AML-193 (cell line): ENCODE measurements around the gene STXBP2.
"Not testable (repeated sequence)": the region's sequence is repeated elsewhere in the genome, so short reads cannot be mapped to it uniquely, and the experiment has no call there.

Experiments
- DNase-seq, 2 experiments: peaks; one replicate each; lab custom pipeline; 2025; lab: John Stamatoyannopoulos, UW

Gene STXBP2

GRCh38 chr19:7632340-7633203 is 4.3 kb upstream of the STXBP2 start:
- no peak for DNase-seq

DNA sequence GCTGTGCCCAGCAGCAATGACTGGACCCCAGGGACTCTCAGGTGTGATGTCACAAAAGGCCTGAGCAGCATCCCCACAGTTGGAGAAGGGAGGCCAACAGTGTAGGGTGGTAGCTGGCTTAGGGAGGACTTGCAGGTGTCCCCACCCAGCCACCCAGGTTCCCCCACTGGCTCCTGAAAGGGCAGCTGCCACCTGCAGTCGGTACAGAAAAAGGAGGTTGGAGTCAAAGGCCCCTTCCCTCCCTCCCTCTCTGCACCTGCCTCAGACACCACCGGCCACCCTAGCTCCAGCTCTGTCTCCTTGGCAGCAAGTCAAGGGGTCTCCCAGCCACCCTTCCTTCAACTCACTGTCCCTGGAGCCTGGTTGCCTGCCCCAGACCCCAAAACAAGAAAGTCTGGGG is 3.2 kb upstream of the STXBP2 start, which contains the start of gene PCP2:
TSS of gene PCP2 (minus strand) at position 22 of the 400 bp plus-strand sequence. CDS start 262 bp downstream, outside the sequence.
- DNase-seq = no peak

GRCh38 chr19:7635670-7636069 is 1.2 kb upstream of the STXBP2 start:
- DNase-seq = no peak

DNA sequence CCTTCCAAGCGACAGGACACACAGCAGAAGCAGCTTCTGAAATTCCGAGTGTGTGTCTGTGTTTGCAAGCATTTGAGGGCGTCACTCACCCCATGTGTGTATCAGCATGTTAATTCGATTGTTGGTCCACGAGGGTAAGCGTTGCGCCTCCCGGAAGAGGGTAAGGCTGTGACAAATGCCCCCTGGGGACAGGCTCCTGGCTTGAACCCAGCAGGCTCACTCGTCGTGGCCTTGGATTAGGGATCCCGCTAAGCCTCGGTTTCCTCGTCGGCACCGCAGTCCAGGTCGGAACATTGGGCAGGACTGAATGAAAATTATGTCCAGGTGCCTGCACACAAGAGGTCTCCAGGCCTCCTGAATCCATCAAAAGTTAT is 606 bp upstream of the STXBP2 start:
- no peak for DNase-seq

DNA sequence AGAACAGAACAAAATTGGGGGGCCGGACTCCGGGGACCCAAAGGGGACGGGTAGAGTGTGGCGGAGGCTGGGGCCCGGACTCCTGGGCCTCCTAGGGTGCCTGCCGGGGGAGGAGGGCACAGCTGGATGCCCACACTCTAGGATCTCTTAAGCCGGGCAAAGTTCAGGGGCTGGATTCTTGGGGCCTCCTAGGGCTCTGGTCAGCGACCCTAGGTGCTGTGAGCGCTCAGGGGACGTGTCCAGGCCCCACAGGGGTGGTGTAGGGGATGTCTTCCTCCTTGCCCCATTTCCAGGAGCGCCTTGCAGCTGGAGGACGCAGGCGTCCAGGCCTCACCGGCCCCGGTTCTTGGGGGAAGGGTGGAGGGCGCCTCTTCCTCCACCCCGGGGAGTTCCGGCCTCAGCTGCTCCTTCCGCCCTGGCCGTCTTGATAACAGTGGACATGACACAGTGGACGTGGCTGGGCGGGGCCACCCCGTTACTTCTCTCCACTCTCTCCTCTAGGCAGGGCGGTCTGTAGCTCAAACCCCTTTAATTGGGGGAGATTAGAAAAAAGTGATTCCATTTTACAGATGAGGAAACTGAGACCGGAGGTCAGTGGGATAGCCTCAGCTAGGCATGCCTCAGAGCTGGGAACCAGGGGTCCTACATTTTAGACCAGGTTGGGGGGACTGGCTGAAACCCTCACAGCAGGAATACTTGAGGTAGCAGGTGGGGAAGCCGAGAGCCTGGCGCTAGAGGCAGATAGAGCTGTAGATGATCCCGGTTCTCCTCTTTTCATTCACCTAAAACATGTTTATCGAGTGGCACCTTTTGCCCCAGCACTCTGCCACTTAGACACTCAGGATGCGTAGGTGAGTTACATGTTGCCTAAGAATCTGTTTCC is 705 bp downstream of the STXBP2 start:
- DNase-seq = no peak

DNA sequence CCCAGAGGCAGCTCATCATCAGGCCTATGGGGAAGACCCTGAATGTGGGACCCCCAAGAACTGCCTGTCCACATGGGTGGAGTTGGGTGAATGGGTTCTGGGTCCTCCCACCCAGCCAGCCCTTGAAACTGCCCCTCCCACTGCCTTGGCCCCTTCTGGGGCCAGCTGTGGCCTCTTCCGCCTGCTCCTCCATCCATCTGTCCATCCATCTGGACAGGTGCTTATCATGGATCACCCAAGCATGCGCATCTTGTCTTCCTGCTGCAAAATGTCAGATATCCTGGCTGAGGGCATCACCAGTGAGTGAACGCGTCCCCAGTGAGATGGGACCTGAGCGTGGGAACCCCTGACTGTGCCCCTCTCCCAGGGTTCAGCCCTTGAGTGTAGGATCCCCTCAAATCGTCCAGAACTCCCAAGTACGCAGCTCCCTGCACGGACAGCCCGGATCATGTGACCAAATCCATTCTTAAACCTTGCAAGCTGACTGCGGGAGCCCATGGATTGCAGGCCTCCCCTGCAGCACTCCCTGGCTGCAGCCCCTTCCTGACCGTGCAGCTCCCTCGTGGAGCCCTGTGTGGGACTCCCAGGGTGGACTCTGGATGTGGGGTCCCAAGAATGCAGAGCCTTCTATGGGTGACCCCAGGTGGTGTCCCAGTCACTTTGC is 2.0 kb downstream of the STXBP2 start:
- DNase-seq = no peak

DNA sequence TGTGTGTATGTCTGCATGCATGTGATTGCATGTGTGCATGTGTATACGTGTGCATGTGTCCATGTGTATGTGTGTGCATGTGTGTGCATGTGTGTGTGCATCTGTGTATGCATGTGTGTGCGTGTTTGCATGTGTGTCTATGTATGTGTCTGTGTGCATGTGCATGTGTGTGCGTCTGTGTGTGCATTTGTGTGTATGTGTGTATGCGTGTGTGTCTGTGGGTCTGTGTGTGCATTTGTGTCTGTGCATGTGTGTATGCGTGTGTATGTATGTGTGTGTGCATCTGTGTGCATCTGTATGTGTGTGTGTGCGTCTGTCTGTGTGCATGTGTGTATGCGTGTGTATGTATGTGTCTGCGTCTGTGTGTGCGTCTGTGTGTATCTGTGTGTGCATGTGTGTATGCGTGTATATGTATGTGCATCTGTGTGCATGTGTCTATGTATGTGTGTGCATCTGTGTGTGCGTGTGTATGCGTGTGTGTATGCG is 3.0 kb downstream of the STXBP2 start:
- no peak for DNase-seq

- no peak for DNase-seq
Observed at GRCh38 chr19:7640803-7641202, 3.9 kb downstream of the STXBP2 start.

DNA sequence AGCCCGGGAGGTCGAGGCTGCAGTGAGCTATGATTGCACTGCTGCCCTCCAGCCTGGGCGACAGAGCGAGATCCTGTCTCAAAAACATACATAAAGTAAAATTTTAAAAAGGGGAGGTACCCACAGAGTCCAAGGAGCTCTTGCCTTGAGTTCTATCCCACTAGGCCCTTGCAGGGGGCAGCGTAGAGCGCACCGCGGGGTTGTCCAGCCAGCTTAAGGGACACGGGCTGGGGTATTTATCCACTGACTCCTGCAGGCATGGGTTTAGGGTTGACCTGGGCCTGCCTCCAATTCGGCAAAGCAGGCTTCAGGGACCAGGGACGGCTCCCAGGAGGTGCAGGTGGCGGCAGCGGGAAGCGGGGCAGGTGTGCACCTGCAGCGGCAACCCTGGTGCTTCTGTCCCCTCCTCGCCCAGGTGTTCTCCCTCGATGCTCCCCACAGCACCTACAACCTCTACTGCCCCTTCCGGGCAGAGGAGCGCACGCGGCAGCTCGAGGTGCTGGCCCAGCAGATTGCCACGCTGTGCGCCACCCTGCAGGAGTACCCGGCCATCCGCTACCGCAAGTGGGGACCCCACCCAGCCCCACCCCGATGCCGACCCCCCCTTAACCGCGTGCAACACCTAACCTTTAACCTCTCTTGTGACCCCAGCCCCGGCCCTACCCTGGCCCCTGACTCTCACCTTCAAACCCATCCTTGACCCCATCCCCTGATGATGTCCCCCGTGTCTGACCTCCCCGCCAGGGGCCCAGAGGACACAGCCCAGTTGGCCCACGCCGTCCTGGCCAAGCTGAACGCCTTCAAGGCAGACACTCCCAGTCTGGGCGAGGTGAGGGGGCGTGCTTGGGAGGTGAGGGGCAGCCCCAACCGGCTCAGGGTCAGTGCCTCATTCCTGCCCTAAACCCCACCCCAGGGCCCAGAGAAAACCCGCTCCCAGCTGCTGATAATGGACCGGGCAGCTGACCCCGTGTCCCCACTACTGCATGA is 4.7 kb downstream of the STXBP2 start:
- DNase-seq = no peak

GRCh38 chr19:7642295-7643030 is 5.6 kb downstream of the STXBP2 start:
- DNase-seq = no peak

DNA sequence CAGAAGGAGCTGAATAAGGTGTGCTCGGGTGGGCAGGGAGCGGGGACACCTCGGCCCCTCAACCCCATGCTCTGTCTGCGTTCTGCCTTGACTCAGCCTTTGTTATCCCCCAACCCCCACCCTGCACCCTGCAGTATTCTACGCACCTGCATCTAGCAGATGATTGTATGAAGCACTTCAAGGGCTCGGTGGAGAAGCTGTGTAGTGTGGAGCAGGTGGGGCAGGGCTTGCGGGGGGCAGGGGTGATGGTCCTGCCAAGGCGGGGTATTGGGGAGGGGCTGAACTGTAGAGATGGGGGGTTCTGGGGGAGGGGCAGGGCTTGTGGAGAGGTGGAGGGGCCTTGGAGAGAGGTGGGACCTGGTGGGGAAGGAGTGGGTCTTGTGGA is 6.1 kb downstream of the STXBP2 start:
- no peak for DNase-seq

- DNase-seq = not testable (repeated sequence)
Observed at GRCh38 chr19:7643629-7644549, 7.0 kb downstream of the STXBP2 start.

- no peak for DNase-seq
Observed at GRCh38 chr19:7644550-7644877, 7.6 kb downstream of the STXBP2 start.

- DNase-seq = no peak
Observed at GRCh38 chr19:7645163-7645562, 8.3 kb downstream of the STXBP2 start.

- no peak for DNase-seq
Observed at GRCh38 chr19:7645656-7646425, 8.9 kb downstream of the STXBP2 start.

GRCh38 chr19:7646426-7646700 is 9.5 kb downstream of the STXBP2 start:
- no peak for DNase-seq

GRCh38 chr19:7647156-7647555 is 10.2 kb downstream of the STXBP2 start:
- DNase-seq = no peak

- no peak for DNase-seq
Observed at GRCh38 chr19:7648265-7649014, 11.5 kb downstream of the STXBP2 start.
